ENCODE results near the gene ARHGAP32. TPM values are rescaled to one million over a fixed set of nuclear protein-coding genes. Genes with fewer than 3 reads are reported as not detected.

The ARHGAP32 gene
- total RNA-seq, 1 experiment from 2014 or later = 27.8 TPM

DNA sequence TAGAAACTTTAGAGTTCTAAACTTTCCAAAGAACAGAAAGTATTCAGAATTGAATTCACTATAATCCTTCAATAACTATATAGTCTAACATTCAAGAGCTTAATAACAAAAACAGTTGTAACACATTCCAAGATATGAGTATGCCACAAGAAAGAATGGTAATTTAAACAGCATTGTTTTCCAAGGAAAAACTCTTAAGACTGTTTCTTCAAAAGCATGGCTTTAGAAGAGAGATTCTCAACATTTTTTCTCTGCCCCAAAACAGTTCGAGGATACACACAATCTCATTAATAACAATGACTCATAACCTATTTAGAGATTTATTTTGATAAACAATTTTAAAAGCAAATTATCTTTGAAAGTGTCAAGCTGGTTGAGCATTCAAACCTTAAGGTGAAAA lies 16.7 kb upstream of the ARHGAP32 start:
- peaks cover 20% of the 10 kb centered on the region for H3K79me2 ChIP-seq (ENCODE audit: insufficient read depth, low read length)
- H3K4me2 ChIP-seq (ENCODE audit: low read length) = no peak overlapping the region
- no peaks in the 10 kb centered on the region for H3K27me3 ChIP-seq (ENCODE audit: insufficient read depth, low read length)
- BruUV-seq (replicated peaks) = no TSS peak
- TF ChIP-seq CEBPB (IDR thresholded peaks at IDR 0.05; ENCODE audit: low read depth) (no peak), CBX3 (IDR thresholded peaks at IDR 0.05; ENCODE audit: low read depth) (no peak), POLR2A (IDR thresholded peaks at IDR 0.05; ENCODE audit: borderline replicate concordance, extremely low read depth, insufficient read depth, insufficient read length) (no peak), SIN3A (IDR thresholded peaks at IDR 0.05; ENCODE audit: low read depth) (no peak), ELF1 (IDR thresholded peaks at IDR 0.05; ENCODE audit: borderline replicate concordance, low read depth) (no peak), EGR1 (IDR thresholded peaks at IDR 0.05; ENCODE audit: low read depth) (no peak), SRF (IDR thresholded peaks at IDR 0.05; ENCODE audit: low read depth) (no peak), ZNF274 (IDR thresholded peaks at IDR 0.05; ENCODE audit: low read depth, low read length) (no peak), POLR2AphosphoS5 (IDR thresholded peaks at IDR 0.05; ENCODE audit: low read depth, low read length) (no peak), EZH2 (IDR thresholded peaks at IDR 0.05) (no peak), JUND (IDR thresholded peaks at IDR 0.05) (no peak), SP1 (IDR thresholded peaks at IDR 0.05; ENCODE audit: low read depth) (no peak), EZH2phosphoT487 (IDR thresholded peaks at IDR 0.05; ENCODE audit: borderline replicate concordance) (no peak)
- TF ChIP-seq, protein P1, sequence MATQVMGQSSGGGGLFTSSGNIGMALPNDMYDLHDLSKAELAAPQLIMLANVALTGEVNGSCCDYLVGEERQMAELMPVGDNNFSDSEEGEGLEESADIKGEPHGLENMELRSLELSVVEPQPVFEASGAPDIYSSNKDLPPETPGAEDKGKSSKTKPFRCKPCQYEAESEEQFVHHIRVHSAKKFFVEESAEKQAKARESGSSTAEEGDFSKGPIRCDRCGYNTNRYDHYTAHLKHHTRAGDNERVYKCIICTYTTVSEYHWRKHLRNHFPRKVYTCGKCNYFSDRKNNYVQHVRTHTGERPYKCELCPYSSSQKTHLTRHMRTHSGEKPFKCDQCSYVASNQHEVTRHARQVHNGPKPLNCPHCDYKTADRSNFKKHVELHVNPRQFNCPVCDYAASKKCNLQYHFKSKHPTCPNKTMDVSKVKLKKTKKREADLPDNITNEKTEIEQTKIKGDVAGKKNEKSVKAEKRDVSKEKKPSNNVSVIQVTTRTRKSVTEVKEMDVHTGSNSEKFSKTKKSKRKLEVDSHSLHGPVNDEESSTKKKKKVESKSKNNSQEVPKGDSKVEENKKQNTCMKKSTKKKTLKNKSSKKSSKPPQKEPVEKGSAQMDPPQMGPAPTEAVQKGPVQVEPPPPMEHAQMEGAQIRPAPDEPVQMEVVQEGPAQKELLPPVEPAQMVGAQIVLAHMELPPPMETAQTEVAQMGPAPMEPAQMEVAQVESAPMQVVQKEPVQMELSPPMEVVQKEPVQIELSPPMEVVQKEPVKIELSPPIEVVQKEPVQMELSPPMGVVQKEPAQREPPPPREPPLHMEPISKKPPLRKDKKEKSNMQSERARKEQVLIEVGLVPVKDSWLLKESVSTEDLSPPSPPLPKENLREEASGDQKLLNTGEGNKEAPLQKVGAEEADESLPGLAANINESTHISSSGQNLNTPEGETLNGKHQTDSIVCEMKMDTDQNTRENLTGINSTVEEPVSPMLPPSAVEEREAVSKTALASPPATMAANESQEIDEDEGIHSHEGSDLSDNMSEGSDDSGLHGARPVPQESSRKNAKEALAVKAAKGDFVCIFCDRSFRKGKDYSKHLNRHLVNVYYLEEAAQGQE (IDR thresholded peaks at IDR 0.05; ENCODE audit: low read depth) = no peak
- TF ChIP-seq, protein P2, sequence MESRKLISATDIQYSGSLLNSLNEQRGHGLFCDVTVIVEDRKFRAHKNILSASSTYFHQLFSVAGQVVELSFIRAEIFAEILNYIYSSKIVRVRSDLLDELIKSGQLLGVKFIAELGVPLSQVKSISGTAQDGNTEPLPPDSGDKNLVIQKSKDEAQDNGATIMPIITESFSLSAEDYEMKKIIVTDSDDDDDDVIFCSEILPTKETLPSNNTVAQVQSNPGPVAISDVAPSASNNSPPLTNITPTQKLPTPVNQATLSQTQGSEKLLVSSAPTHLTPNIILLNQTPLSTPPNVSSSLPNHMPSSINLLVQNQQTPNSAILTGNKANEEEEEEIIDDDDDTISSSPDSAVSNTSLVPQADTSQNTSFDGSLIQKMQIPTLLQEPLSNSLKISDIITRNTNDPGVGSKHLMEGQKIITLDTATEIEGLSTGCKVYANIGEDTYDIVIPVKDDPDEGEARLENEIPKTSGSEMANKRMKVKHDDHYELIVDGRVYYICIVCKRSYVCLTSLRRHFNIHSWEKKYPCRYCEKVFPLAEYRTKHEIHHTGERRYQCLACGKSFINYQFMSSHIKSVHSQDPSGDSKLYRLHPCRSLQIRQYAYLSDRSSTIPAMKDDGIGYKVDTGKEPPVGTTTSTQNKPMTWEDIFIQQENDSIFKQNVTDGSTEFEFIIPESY (IDR thresholded peaks at IDR 0.05; ENCODE audit: extremely low read depth, insufficient replicate concordance, low read length) = no peak
- TF ChIP-seq, protein P3, sequence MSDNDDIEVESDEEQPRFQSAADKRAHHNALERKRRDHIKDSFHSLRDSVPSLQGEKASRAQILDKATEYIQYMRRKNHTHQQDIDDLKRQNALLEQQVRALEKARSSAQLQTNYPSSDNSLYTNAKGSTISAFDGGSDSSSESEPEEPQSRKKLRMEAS (IDR thresholded peaks at IDR 0.05) = no peak
- POLR2A ChIA-PET = no interaction called here
- H3K4me3 ChIP-seq (replicated peaks in 1 of 2; ENCODE audit: low read depth in 1 of 2, low read length in 2 of 2) = no peak overlapping the region
- CTCF ChIA-PET = no interaction called here
- H3K9ac ChIP-seq (ENCODE audit: low read length) = no peak overlapping the region
- H3K9me2 ChIP-seq (ENCODE audit: insufficient read depth) = no peaks in the 10 kb centered on the region
- H2AFZ ChIP-seq (ENCODE audit: low read depth, low read length, poor library complexity, severe bottlenecking) = no peak overlapping the region
- ATAC-seq (no peak), DNase-seq (ENCODE audit: low read depth, low spot score) (no peak)
- no peaks in the 10 kb centered on the region for H4K20me1 ChIP-seq (ENCODE audit: insufficient read depth)
- H3K4me1 ChIP-seq (ENCODE audit: control insufficient read depth in 1 of 2, insufficient read depth in 2 of 2, low read length in 2 of 2) = no peaks in the 10 kb centered on the region
- no peak overlapping the region for H3K27ac ChIP-seq (ENCODE audit: low read depth, low read length)
- no peaks in the 10 kb centered on the region for H3K36me3 ChIP-seq (ENCODE audit: control insufficient read depth in 1 of 2, insufficient read depth in 2 of 2, low read length in 2 of 2)
- intact Hi-C loops (cut with micrococcal nuclease) = no loop called here
- H3K9me3 ChIP-seq (ENCODE audit: control insufficient read depth in 1 of 2, insufficient read depth in 1 of 2, low read depth in 1 of 2, low read length in 2 of 2) = no peaks in the 10 kb centered on the region
- RAD21 ChIA-PET (ENCODE audit: low non-redundant PET in 1 of 2, low total read pairs in 2 of 2, uncharacterized antibody in 2 of 2, unreplicated experiment in 2 of 2) = no interaction called here
